NCI-H2196 treated with DMSO at 0.1 percent for 48 hours (cell line): ENCODE results near the gene TMEM63C.

Experiments used
- DNase-seq: peaks from one replicate; lab custom pipeline; 2025; ENCODE audit not compliant: unreplicated experiment; lab: John Stamatoyannopoulos, UW

The TMEM63C gene

GRCh38 chr14:77194706-77195105 lies 13.1 kb downstream of the TMEM63C start:
- DNase-seq: no peak

- DNase-seq: no peak
Measured at GRCh38 chr14:77195766-77196165, 14.2 kb downstream of the TMEM63C start.

DNA sequence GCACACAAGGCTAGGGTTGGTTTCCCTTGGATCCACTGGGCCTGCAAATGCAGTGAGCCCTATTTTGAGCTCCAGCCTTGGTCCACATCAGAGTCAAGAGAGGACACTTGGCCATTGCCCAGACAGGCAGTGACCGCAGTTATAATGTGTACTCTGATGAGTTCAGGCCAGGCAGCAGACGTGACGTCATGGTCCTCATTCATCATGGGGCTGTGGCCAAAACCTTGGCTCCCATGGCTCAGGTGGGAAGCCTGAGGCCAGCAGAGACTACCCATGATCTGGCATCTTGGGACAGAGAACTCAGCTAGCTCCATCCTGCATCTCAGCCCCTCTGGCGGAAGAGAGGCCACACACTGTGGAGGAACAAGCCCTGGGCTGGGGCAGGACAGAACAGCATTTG lies 16.4 kb downstream of the TMEM63C start:
- DNase-seq: no peak

GRCh38 chr14:77198561-77198960 lies 17.0 kb downstream of the TMEM63C start:
- DNase-seq: no peak

- DNase-seq: no peak
Measured at GRCh38 chr14:77199590-77199989, 18.0 kb downstream of the TMEM63C start.

GRCh38 chr14:77200406-77200985 lies 18.9 kb downstream of the TMEM63C start:
- no peak for DNase-seq

GRCh38 chr14:77201696-77202095 lies 20.1 kb downstream of the TMEM63C start:
- no peak for DNase-seq

GRCh38 chr14:77203611-77204458 lies 22.2 kb downstream of the TMEM63C start:
- DNase-seq: peak; percentile 69

DNA sequence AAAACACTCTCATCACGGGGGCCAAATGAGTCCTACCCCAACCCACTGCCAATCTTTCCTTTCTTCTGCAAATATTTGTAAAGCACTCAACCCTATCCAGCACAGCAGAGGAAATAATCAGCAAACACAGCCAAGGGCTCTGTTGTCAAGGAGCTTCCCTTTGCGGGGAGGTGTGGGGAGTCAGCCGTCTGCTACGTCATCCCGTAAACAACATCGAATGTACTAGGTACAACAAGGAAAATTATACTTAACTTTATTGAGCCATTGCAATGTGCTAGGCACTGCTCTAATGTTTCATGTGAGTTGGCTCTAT lies 22.8 kb downstream of the TMEM63C start:
- peak; percentile 94 for DNase-seq

- DNase-seq: no peak
Measured at GRCh38 chr14:77204907-77205306, 23.3 kb downstream of the TMEM63C start.

GRCh38 chr14:77205566-77205965 lies 24.0 kb downstream of the TMEM63C start:
- DNase-seq: no peak

GRCh38 chr14:77206261-77206824 lies 24.7 kb downstream of the TMEM63C start:
- DNase-seq: no peak

GRCh38 chr14:77206877-77207389 lies 25.3 kb downstream of the TMEM63C start:
- DNase-seq: no peak

GRCh38 chr14:77208291-77208978 lies 26.8 kb downstream of the TMEM63C start:
- peak; percentile 64 for DNase-seq

DNA sequence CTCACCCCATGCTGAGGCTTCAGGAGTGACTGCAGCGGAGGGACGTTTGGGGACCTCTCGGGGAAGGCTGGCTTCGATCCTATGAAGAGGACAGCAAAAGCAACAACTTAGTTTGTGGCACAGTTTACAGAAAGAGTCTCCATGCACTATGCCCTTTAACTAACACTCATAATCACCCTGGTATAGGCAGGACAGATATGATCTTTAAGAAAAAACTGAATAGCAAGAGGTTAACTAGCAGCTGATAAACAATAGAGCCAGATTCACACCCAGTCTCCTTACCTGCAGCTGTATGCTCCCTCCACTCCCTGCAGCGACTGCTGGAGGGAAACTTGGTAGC lies 27.4 kb downstream of the TMEM63C start:
- DNase-seq: no peak

- DNase-seq: no peak
Measured at GRCh38 chr14:77212097-77212870, 30.7 kb downstream of the TMEM63C start.

DNA sequence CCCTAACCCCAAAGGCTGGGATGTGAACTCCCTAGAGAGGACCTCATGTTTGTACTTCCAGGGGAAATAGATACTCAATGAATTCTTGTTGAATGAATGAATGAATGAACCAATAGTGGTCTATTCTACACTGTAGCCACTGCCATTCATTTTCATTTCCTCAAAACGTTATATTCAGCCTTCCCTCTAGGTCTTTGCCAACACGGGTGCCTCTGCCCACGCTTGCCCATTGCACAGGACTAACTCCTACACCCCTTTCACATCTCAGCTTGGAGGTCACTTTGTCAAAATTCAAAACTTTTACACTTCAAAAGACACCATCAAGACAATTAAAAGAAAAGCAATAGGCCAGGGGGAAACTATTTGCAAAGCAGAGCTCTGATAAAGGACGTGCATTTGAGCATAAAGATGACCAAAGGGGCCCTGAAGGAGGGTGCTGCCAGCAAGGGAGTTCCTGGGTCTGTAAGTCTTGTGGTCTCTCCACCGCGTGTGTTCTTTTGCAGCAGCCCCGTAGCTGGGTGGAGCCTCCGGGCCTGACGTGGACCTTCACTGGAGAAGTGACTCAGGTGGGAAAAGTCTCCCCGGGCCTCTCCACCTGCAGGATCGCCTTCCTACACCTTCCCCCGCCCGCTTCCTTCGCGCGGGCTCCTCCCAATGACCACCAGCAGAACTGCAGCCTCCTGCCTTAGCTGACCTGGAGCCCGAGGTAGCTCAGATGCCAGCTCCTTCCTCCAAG lies 31.5 kb downstream of the TMEM63C start:
- peak; percentile 80 for DNase-seq

GRCh38 chr14:77213679-77214016 lies 32.0 kb downstream of the TMEM63C start:
- DNase-seq: no peak

GRCh38 chr14:77214216-77214615 lies 32.6 kb downstream of the TMEM63C start:
- no peak for DNase-seq

DNA sequence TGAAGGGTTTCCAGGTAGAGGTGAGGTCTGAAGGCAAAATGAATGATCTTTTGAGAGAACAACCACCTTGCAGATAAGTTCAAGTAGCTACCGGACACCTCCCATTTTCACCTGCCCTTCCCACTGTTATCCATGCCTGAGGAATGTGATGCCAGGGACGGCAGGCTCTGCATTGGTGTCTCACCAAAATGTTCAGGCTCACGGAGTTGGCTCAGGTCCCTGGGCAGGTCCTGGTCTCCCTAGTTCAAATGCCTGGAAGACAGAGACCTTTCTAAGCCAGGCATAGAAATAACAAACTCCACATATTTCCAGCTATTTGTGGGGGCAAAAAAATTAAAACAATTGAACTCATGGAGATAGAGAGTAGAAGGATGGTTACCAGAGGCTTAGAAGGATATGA lies 36.0 kb downstream of the TMEM63C start:
- no peak for DNase-seq
